ENCODE measurements around the gene ANTXR1. TPM values are rescaled to one million over a fixed set of nuclear protein-coding genes. Genes with fewer than 3 reads are reported as not detected.

Gene ANTXR1
- total RNA-seq, 1 donor from 2014 or later: 81.2 TPM

- Histone ChIP-seq H3K27me3 (no peaks in the 10 kb centered on the region), H3K9me3 (no peaks in the 10 kb centered on the region), H3K36me3 (no peaks in the 10 kb centered on the region), H3K27ac (no peak overlapping the region), H3K4me3 (no peak overlapping the region), H3K4me1 (no peaks in the 10 kb centered on the region)
- intact Hi-C loops (cut with DNase I): no loop called here
- ATAC-seq (no peak), DNase-seq (no peak)
- TF ChIP-seq CTCF (IDR thresholded peaks at IDR 0.05): no peak
Measured at GRCh38 chr2:69047625-69048145, 34.7 kb downstream of the ANTXR1 start.

- intact Hi-C loops (cut with DNase I): no loop called here
- DNase-seq: no peak
- Histone ChIP-seq H3K4me3 (no peak overlapping the region), H3K4me1 (no peaks in the 10 kb centered on the region), H3K27ac (no peak overlapping the region), H3K9me3 (no peaks in the 10 kb centered on the region), H3K27me3 (no peaks in the 10 kb centered on the region), H3K36me3 (no peaks in the 10 kb centered on the region)
- no peak for ATAC-seq
- no peak for TF ChIP-seq CTCF (IDR thresholded peaks at IDR 0.05)
Measured at GRCh38 chr2:69050802-69051201, 37.8 kb downstream of the ANTXR1 start.

GRCh38 chr2:69053416-69053965 is 40.5 kb downstream of the ANTXR1 start:
- DNase-seq: no peak
- intact Hi-C loops (cut with DNase I): no loop called here
- H3K9me3 ChIP-seq: no peaks in the 10 kb centered on the region
- H3K27ac ChIP-seq: no peak overlapping the region
- H3K4me1 ChIP-seq: no peaks in the 10 kb centered on the region
- H3K27me3 ChIP-seq: no peaks in the 10 kb centered on the region
- no peak for TF ChIP-seq CTCF (IDR thresholded peaks at IDR 0.05)
- no peak for ATAC-seq
- no peaks in the 10 kb centered on the region for H3K36me3 ChIP-seq
- no peak overlapping the region for H3K4me3 ChIP-seq

- intact Hi-C loops (cut with DNase I): no loop called here
- Histone ChIP-seq H3K36me3 (no peaks in the 10 kb centered on the region), H3K4me3 (no peak overlapping the region), H3K27me3 (no peaks in the 10 kb centered on the region), H3K27ac (no peak overlapping the region), H3K9me3 (no peaks in the 10 kb centered on the region), H3K4me1 (no peaks in the 10 kb centered on the region)
- ATAC-seq (no peak), DNase-seq (no peak)
- no peak for TF ChIP-seq CTCF (IDR thresholded peaks at IDR 0.05)
Measured at GRCh38 chr2:69054431-69054830, 41.5 kb downstream of the ANTXR1 start.

GRCh38 chr2:69055688-69056470 is 42.9 kb downstream of the ANTXR1 start:
- Histone ChIP-seq H3K27me3 (no peaks in the 10 kb centered on the region), H3K27ac (no peak overlapping the region), H3K4me3 (no peak overlapping the region), H3K9me3 (no peaks in the 10 kb centered on the region), H3K36me3 (no peaks in the 10 kb centered on the region), H3K4me1 (peaks cover under 1% of the 10 kb centered on the region)
- no peak for ATAC-seq
- DNase-seq: no peak
- TF ChIP-seq CTCF (IDR thresholded peaks at IDR 0.05): no peak
- intact Hi-C loops (cut with DNase I): no loop called here
